Neural cell (in vitro differentiated cells): Measurements from ENCODE around the gene LHPP. TPM values are rescaled to one million over a fixed set of nuclear protein-coding genes. Genes with fewer than 3 reads are reported as not detected.

Experiments
- H2AFZ ChIP-seq: fragments of 200-600, 300-800 bp; sonication (generic), shearing (Covaris generic); 2 replicates; pipeline ENCODE4 v1.6.0; 2014; ENCODE audit warnings: low read depth, mild to moderate bottlenecking, antibody characterized with exemption, low read length, moderate library complexity
- H3F3A ChIP-seq: fragments of 200-600 bp; shearing (Covaris generic); 2 replicates; pipeline ENCODE4 v1.6.1; 2016; ENCODE audit warnings: mild to moderate bottlenecking, moderate library complexity, mixed read lengths, antibody characterized with exemption, low read length; ENCODE audit not compliant: insufficient read depth, poor library complexity, severe bottlenecking
- H3K27ac ChIP-seq: fragments of 200-600, 300-800 bp; sonication (generic), shearing (Covaris generic); 2 replicates; pipeline ENCODE4 v1.5.1; 2014; ENCODE audit warnings: mild to moderate bottlenecking, low read length, moderate library complexity
- H3K27me3 ChIP-seq: fragments of 300-800, 200-600 bp; sonication (generic), shearing (Covaris generic); 2 replicates; pipeline ENCODE4 v1.6.0; 2014; ENCODE audit warnings: mild to moderate bottlenecking, low read depth, low read length, moderate library complexity; ENCODE audit not compliant: insufficient read depth
- H3K36me3 ChIP-seq: fragments of 300-800, 200-600 bp; sonication (generic), shearing (Covaris generic); 2 replicates; pipeline ENCODE4 v1.5.1; 2014; ENCODE audit warnings: mild to moderate bottlenecking, antibody characterized with exemption, low read length, moderate library complexity; ENCODE audit not compliant: insufficient read depth
- H3K4me2 ChIP-seq: fragments of 300-800, 200-600 bp; sonication (generic), shearing (Covaris generic); 2 replicates; pipeline ENCODE4 v1.6.0; 2014; ENCODE audit warnings: mild to moderate bottlenecking, low read length
- H3K4me3 ChIP-seq: fragments of 300-800, 200-600 bp; sonication (generic), shearing (Covaris generic); 2 replicates; pipeline ENCODE4 v1.5.1; 2014; ENCODE audit warnings: mild to moderate bottlenecking, low read length, moderate library complexity
- H3K79me2 ChIP-seq: fragments of 200-600 bp; shearing (Covaris generic); replicated peaks from 2 replicates; pipeline ENCODE4 v1.6.0; 2014; ENCODE audit warnings: mild to moderate bottlenecking, low read length, moderate library complexity; ENCODE audit not compliant: insufficient read depth
- H3K9ac ChIP-seq: fragments of 300-800, 200-600 bp; sonication (generic), shearing (Covaris generic); 2 replicates; pipeline ENCODE4 v1.6.1; 2016; ENCODE audit warnings: mild to moderate bottlenecking, low read length, mixed read lengths
- H3K9me2 ChIP-seq: fragments of 200-600 bp; shearing (Covaris generic); 2 replicates; pipeline ENCODE4 v1.6.1; 2016; ENCODE audit warnings: mild to moderate bottlenecking, low read length, mixed read lengths; ENCODE audit not compliant: insufficient read depth
- H3K9me3 ChIP-seq: fragments of 200-600, 300-800 bp; sonication (generic), shearing (Covaris generic); 2 replicates; pipeline ENCODE4 v1.6.1; 2016; ENCODE audit warnings: mild to moderate bottlenecking, mixed run types, low read length, moderate library complexity, mixed read lengths
- H4K20me1 ChIP-seq: fragments of 200-600 bp; shearing (Covaris generic); 2 replicates; pipeline ENCODE4 v1.6.1; 2016; ENCODE audit warnings: mild to moderate bottlenecking, mixed run types; ENCODE audit not compliant: insufficient read depth
- EP300 ChIP-seq: fragments of 450-650 bp; conservative IDR thresholded peaks from 2 replicates; pipeline ENCODE4 v1.6.1; 2014; ENCODE audit warnings: antibody characterized with exemption, mild to moderate bottlenecking, moderate library complexity; ENCODE audit not compliant: poor library complexity, severe bottlenecking
- EZH2 ChIP-seq: fragments of 200-600, 300-800 bp; shearing (Covaris generic), sonication (generic); IDR thresholded peaks from 2 replicates; pipeline ENCODE4 v1.6.1; 2014; ENCODE audit warnings: antibody characterized with exemption, low read length, borderline replicate concordance, mild to moderate bottlenecking; ENCODE audit not compliant: insufficient read depth, poor library complexity, severe bottlenecking
- MXI1 ChIP-seq: fragments of 450-650 bp; conservative IDR thresholded peaks from 2 replicates; pipeline ENCODE4 v1.6.1; 2014; ENCODE audit warnings: antibody characterized with exemption, mild to moderate bottlenecking; ENCODE audit not compliant: poor library complexity, severe bottlenecking
- POLR2AphosphoS5 ChIP-seq: IDR thresholded peaks from 2 replicates; pipeline ENCODE4 v1.6.1; 2012
- SMC3 ChIP-seq: fragments of 450-650 bp; conservative IDR thresholded peaks from 2 replicates; pipeline ENCODE4 v1.6.1; 2014; ENCODE audit warnings: antibody characterized with exemption, mild to moderate bottlenecking, moderate library complexity; ENCODE audit not compliant: poor library complexity
- TAF1 ChIP-seq: IDR thresholded peaks from 2 replicates; pipeline ENCODE4 v1.6.1; 2012; ENCODE audit warnings: low read depth
- polyA plus RNA-seq: library from polyadenylated mRNA; depleted of rRNA; stranded (reverse); fragments of >200 nt; gene quantifications from 2 replicates; pipeline ENCODE4 v1.2.3, GENCODE V29; 2014
- TF ChIP-seq, protein P1 (sequence below): IDR thresholded peaks from 2 replicates; pipeline ENCODE4 v1.6.1; 2012; ENCODE audit warnings: borderline replicate concordance
- TF ChIP-seq, protein P2 (sequence below): fragments of 450-650 bp; IDR thresholded peaks from 2 replicates; pipeline ENCODE4 v1.5.1; 2014; ENCODE audit warnings: antibody characterized with exemption, mild to moderate bottlenecking, moderate library complexity; ENCODE audit not compliant: poor library complexity, severe bottlenecking

Gene LHPP
- polyA plus RNA-seq, 1 donor from 2014 or later: 16.0 TPM

DNA sequence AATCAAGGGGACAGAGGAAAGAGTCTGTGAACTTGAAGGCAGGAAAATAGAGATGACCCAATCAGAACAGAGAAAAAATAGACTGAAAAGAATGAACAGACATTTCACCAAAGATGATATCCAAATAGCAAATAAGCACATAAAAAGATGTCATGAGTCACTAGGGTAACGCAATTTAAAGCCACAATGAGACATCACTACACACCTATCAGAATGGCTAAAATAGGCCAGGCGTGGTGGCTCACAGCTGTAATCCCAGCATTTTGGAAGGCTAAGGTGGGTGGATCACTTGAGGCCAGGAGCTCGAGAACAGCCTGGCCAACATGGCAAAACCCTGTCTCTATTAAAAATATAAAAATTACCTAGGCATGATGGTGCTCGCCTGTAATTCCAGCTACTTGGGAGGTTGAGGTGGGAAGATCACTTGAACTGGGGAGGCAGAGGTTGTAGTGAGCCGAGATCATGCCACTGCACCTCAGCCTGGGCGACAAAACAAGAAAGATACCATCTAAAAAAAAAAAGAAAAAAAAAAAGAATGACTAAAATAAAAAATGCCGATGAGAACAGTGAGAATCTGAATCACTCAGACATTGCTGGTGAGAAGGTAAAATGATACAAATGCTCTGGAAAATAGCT, 100.9 kb downstream of the LHPP start:
- H3K9me3 ChIP-seq: no peaks in the 10 kb centered on the region
- H3F3A ChIP-seq: no peaks in the 10 kb centered on the region
- TF ChIP-seq, protein P1, sequence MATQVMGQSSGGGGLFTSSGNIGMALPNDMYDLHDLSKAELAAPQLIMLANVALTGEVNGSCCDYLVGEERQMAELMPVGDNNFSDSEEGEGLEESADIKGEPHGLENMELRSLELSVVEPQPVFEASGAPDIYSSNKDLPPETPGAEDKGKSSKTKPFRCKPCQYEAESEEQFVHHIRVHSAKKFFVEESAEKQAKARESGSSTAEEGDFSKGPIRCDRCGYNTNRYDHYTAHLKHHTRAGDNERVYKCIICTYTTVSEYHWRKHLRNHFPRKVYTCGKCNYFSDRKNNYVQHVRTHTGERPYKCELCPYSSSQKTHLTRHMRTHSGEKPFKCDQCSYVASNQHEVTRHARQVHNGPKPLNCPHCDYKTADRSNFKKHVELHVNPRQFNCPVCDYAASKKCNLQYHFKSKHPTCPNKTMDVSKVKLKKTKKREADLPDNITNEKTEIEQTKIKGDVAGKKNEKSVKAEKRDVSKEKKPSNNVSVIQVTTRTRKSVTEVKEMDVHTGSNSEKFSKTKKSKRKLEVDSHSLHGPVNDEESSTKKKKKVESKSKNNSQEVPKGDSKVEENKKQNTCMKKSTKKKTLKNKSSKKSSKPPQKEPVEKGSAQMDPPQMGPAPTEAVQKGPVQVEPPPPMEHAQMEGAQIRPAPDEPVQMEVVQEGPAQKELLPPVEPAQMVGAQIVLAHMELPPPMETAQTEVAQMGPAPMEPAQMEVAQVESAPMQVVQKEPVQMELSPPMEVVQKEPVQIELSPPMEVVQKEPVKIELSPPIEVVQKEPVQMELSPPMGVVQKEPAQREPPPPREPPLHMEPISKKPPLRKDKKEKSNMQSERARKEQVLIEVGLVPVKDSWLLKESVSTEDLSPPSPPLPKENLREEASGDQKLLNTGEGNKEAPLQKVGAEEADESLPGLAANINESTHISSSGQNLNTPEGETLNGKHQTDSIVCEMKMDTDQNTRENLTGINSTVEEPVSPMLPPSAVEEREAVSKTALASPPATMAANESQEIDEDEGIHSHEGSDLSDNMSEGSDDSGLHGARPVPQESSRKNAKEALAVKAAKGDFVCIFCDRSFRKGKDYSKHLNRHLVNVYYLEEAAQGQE: no peak
- TF ChIP-seq EZH2: no peak
- TF ChIP-seq, protein P2, sequence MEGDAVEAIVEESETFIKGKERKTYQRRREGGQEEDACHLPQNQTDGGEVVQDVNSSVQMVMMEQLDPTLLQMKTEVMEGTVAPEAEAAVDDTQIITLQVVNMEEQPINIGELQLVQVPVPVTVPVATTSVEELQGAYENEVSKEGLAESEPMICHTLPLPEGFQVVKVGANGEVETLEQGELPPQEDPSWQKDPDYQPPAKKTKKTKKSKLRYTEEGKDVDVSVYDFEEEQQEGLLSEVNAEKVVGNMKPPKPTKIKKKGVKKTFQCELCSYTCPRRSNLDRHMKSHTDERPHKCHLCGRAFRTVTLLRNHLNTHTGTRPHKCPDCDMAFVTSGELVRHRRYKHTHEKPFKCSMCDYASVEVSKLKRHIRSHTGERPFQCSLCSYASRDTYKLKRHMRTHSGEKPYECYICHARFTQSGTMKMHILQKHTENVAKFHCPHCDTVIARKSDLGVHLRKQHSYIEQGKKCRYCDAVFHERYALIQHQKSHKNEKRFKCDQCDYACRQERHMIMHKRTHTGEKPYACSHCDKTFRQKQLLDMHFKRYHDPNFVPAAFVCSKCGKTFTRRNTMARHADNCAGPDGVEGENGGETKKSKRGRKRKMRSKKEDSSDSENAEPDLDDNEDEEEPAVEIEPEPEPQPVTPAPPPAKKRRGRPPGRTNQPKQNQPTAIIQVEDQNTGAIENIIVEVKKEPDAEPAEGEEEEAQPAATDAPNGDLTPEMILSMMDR: no peak
- TF ChIP-seq POLR2AphosphoS5: no peak
- no peak for TF ChIP-seq EP300
- no peak overlapping the region for H3K4me2 ChIP-seq
- no peak overlapping the region for H3K9ac ChIP-seq
- no peaks in the 10 kb centered on the region for H3K36me3 ChIP-seq
- no peaks in the 10 kb centered on the region for H3K9me2 ChIP-seq
- no peaks in the 10 kb centered on the region for H3K27me3 ChIP-seq
- no peak overlapping the region for H3K4me3 ChIP-seq
- H3K79me2 ChIP-seq: no peaks in the 10 kb centered on the region
- no peak overlapping the region for H2AFZ ChIP-seq
- no peaks in the 10 kb centered on the region for H4K20me1 ChIP-seq
- H3K27ac ChIP-seq: no peak overlapping the region

DNA sequence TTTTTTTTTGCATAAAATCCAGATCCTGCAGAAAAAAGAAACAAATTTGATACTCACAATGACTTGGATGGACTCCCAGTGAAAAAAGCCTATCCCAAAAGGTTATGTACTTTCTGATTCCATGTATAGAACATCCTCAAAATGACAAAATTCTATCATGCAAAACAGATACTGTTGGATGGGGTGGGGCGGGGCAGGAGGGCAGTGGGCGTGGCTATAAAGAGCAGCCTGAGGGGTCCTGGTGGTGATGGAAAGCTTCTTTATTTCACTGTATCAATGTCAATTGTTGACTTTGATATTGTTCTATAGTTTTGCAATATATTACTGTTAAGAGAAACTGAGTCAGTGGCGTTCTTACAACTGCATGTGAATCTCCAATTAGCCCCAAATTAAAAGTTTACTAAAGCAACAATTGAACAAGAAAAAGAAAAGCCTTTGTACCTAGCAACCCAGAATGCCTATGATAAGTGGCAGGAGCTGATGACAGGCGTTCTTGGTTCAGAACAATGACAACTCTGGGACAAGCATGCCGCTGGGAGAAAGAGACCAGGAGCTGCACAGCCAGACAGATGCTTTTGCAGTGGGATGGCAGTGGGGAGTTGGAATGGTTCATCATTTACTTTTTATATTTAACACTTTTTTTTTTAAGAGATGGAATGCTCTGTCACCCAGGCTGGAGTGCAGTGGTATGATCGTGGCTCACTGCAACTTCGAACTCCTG, 101.9 kb downstream of the LHPP start:
- H3K27ac ChIP-seq: no peak overlapping the region
- no peak for TF ChIP-seq EP300
- TF ChIP-seq, protein P1: no peak
- TF ChIP-seq POLR2AphosphoS5: no peak
- TF ChIP-seq TAF1: no peak
- no peak for TF ChIP-seq SMC3
- TF ChIP-seq MXI1: no peak
- TF ChIP-seq, protein P2: no peak

More for the DNA sequence above, 101.9 kb downstream of the LHPP start:
- H3K9ac ChIP-seq: no peak overlapping the region
- no peak overlapping the region for H3K4me2 ChIP-seq
- H3K36me3 ChIP-seq: no peaks in the 10 kb centered on the region
- H3K79me2 ChIP-seq: no peaks in the 10 kb centered on the region
- no peaks in the 10 kb centered on the region for H3K9me3 ChIP-seq
- no peaks in the 10 kb centered on the region for H3F3A ChIP-seq
- no peaks in the 10 kb centered on the region for H3K9me2 ChIP-seq
- H4K20me1 ChIP-seq: no peaks in the 10 kb centered on the region
- H2AFZ ChIP-seq: no peak overlapping the region
- no peaks in the 10 kb centered on the region for H3K27me3 ChIP-seq
- H3K4me3 ChIP-seq: no peak overlapping the region
